PC-9 (cell line): Measurements from ENCODE around the gene PRR20D.
"Not testable (repeated sequence)": the region's sequence is repeated elsewhere in the genome, so short reads cannot be mapped to it uniquely, and the experiment has no call there.

Experiments used
- CTCF ChIP-seq: fragments of 200-600 bp; sonication (generic); conservative IDR thresholded peaks from 2 replicates; pipeline ENCODE4 v1.6.1; 2017; ENCODE audit warnings: mixed run types, antibody characterized with exemption, mild to moderate bottlenecking, moderate library complexity
- EZH2 ChIP-seq: fragments of 200-600 bp; sonication (generic); IDR thresholded peaks from 2 replicates; pipeline ENCODE4 v1.8.0; 2017; ENCODE audit warnings: antibody characterized with exemption, low read depth

GRCh38 chr13:57153761-57154160 lies 6.7 kb upstream of the PRR20D start, which contains the start of gene PRR20C:
- not testable (repeated sequence) for TF ChIP-seq EZH2, CTCF
